Kidney (tissue), 14 donors: ENCODE measurements around the gene NEGR1. TPM values are rescaled to one million over a fixed set of nuclear protein-coding genes. Genes with fewer than 3 reads are reported as not detected.

Source experiments
- DNase-seq, 5 donors: peaks; one replicate each; pipeline ENCODE4 v3.0.0-alpha.2; 2013 to 2020
- FAIRE-seq: peaks from 2 replicates; lab custom pipeline; 2012; peaks lifted over from hg19 to GRCh38; lab: Jason Lieb, UNC
- H3K27ac ChIP-seq, 2 donors: one replicate each; pipeline ENCODE4 v1.7.0; 2013; ENCODE audit warnings: low read depth in 2 of 2, low read length in 2 of 2, inconsistent platforms in 1 of 2
- H3K27me3 ChIP-seq: one replicate; pipeline ENCODE4 v1.7.1; 2013; ENCODE audit warnings: low read length, inconsistent platforms; ENCODE audit not compliant: control insufficient read depth, insufficient read depth
- H3K36me3 ChIP-seq, 3 donors: one replicate each; pipeline versions ENCODE4 v1.7.0 to v1.7.1; 2013; ENCODE audit warnings: low read length in 3 of 3, control low read depth in 1 of 3, inconsistent platforms in 1 of 3; ENCODE audit not compliant: insufficient read depth in 3 of 3, control insufficient read depth in 2 of 3
- H3K4me1 ChIP-seq, 3 donors: one replicate each; pipeline versions ENCODE4 v1.7.0 to v1.7.1; 2013; ENCODE audit warnings: low read length in 3 of 3, inconsistent platforms in 1 of 3, low read depth in 1 of 3; ENCODE audit not compliant: control insufficient read depth in 2 of 3, insufficient read depth in 2 of 3
- H3K4me3 ChIP-seq, 3 donors: one replicate each; pipeline versions ENCODE4 v1.7.0 to v1.8.1; 2013; ENCODE audit warnings: low read length in 3 of 3, control low read depth in 1 of 3, inconsistent platforms in 1 of 3
- H3K9ac ChIP-seq, 3 donors: one replicate each; pipeline versions ENCODE4 v1.7.0 to v1.7.1; 2013; ENCODE audit warnings: low read length in 3 of 3, control low read depth in 1 of 3, inconsistent platforms in 1 of 3
- H3K9me3 ChIP-seq, 3 donors: one replicate each; pipeline versions ENCODE4 v1.7.0 to v1.7.1; 2013; ENCODE audit warnings: low read length in 3 of 3, control low read depth in 1 of 3, inconsistent platforms in 1 of 3; ENCODE audit not compliant: control insufficient read depth in 2 of 3, insufficient read depth in 1 of 3
- intact Hi-C: fragments of 100-400 bp; cut with DNase I; formaldehyde crosslinking; loops from one replicate; pipeline ENCODE4 v1.11.1; 2022
- polyA plus RNA-seq: library from polyadenylated mRNA; stranded (reverse); fragments of 350-450 nt; fragmentation: Illumina TruSeq; extraction: RNeasy Lipid Tissue Mini Kit (QIAGEN cat#74804); gene quantifications from one replicate; pipeline ENCODE4 v1.2.3, GENCODE V29; 2014; ENCODE audit warnings: low read depth, low replicate concordance; ENCODE audit not compliant: insufficient read depth
- total RNA-seq: library from RNA; stranded (reverse); fragmentation: NEBNext Ultra II Directional; extraction: Animal tissue kit (Norgen Biotek cat#: 25700); gene quantifications from one replicate; pipeline ENCODE4 v1.2.1, GENCODE V29; 2021
- TF ChIP-seq, protein P1 (sequence below): IDR thresholded peaks from 3 replicates; pipeline ENCODE4 v1.5.1; 2012; ENCODE audit warnings: mild to moderate bottlenecking, moderate library complexity, borderline replicate concordance; ENCODE audit not compliant: insufficient read depth; ENCODE audit errors: extremely low read depth
- donor health status: control.
- donor health status: control.
- donor health status: control.
- donor health status: control.
- donor health status: control.
- donor health status: DM: yes; HTN: yes; CAD: no.
- donor health status: Normal renal cell carcinoma (clear cell type).

NEGR1 gene
- total and polyA plus RNA-seq, 2 donors from 2014 or later: 3.0 to 10.2 TPM

- Histone ChIP-seq H3K27ac (no peak overlapping the region), H3K4me1 (no peaks in the 10 kb centered on the region), H3K27me3 (no peaks in the 10 kb centered on the region), H3K9ac (no peak overlapping the region), H3K36me3 (no peaks in the 10 kb centered on the region), H3K4me3 (no peak overlapping the region), H3K9me3 (peaks cover 0 to 6% (median 0%) of the 10 kb centered on the region in 3 donors)
- intact Hi-C loops: no loop called here
- DNase-seq (no peak), FAIRE-seq (no peak)
- TF ChIP-seq, protein P1, sequence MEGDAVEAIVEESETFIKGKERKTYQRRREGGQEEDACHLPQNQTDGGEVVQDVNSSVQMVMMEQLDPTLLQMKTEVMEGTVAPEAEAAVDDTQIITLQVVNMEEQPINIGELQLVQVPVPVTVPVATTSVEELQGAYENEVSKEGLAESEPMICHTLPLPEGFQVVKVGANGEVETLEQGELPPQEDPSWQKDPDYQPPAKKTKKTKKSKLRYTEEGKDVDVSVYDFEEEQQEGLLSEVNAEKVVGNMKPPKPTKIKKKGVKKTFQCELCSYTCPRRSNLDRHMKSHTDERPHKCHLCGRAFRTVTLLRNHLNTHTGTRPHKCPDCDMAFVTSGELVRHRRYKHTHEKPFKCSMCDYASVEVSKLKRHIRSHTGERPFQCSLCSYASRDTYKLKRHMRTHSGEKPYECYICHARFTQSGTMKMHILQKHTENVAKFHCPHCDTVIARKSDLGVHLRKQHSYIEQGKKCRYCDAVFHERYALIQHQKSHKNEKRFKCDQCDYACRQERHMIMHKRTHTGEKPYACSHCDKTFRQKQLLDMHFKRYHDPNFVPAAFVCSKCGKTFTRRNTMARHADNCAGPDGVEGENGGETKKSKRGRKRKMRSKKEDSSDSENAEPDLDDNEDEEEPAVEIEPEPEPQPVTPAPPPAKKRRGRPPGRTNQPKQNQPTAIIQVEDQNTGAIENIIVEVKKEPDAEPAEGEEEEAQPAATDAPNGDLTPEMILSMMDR: no peak
These were observed 644.1 kb downstream of the NEGR1 start for GRCh38 chr1:71638081-71638766.

- no peak for FAIRE-seq
- Histone ChIP-seq H3K27ac (no peak overlapping the region), H3K36me3 (no peaks in the 10 kb centered on the region), H3K4me1 (no peaks in the 10 kb centered on the region), H3K27me3 (no peaks in the 10 kb centered on the region), H3K9me3 (peaks cover 0 to 6% (median 0%) of the 10 kb centered on the region in 3 donors), H3K9ac (no peak overlapping the region), H3K4me3 (no peak overlapping the region)
- TF ChIP-seq, protein P1: no peak
- DNase-seq: no peak
- intact Hi-C loops: no loop called here
These were observed 646.8 kb downstream of the NEGR1 start for GRCh38 chr1:71635568-71635967.

DNA sequence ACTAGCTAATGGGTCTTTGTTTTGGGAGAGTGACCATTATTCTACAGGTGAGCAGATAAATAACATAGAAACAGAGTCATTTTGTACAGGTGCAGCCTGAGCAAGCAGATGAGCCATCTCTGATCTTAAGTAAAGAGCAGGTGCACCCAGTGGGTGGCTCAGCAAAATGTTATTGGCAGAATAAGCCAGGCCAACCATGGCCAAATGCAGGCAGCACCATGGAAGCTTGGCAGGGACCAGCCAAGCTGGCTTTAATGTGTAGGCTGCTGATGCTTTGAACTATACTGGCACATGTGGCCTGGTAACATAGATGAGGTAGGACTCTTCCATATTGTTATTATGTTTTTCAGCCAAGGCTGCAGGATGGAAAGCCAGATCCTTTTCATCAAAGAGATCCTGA lies 648.2 kb downstream of the NEGR1 start:
- Histone ChIP-seq H3K27ac (no peak overlapping the region), H3K9me3 (peaks cover 0 to 6% (median 0%) of the 10 kb centered on the region in 3 donors), H3K27me3 (no peaks in the 10 kb centered on the region), H3K36me3 (no peaks in the 10 kb centered on the region), H3K9ac (no peak overlapping the region), H3K4me1 (no peaks in the 10 kb centered on the region), H3K4me3 (no peak overlapping the region)
- TF ChIP-seq, protein P1: no peak
- intact Hi-C loops: no loop called here
- DNase-seq (no peak), FAIRE-seq (no peak)
